K562 (cell line): ENCODE data around the gene MUC5AC. TPM values are rescaled to one million over a fixed set of nuclear protein-coding genes. Genes with fewer than 3 reads are reported as not detected.

Experiments used
- ATAC-seq: fragments of 200-7000 bp; cut with Tn5 transposase; 3 replicates; pipeline ENCODE4 v1.9.1; 2020; ENCODE audit warnings: moderate library complexity
- BruUV-seq: library from RNA; stranded (reverse); fragments of 400-500 nt; replicated peaks from 2 replicates; lab custom pipeline; 2021; lab: Mats Ljungman, UMichigan
- CTCF ChIA-PET: fragments of 300-600 bp; formaldehyde crosslinking; extraction: SDS; loops from one replicate; lab custom pipeline; 2021; ENCODE audit warnings: low intra/inter-chr PET ratio; lab: Yijun Ruan, JAX
- POLR2A ChIA-PET: fragments of 300-600, 350-650 bp; sonication (Branson Sonifier 250); formaldehyde crosslinking; extraction: SDS; loops from one replicate; lab custom pipeline; 2021; ENCODE audit warnings: antibody characterized with exemption, inconsistent platforms; lab: Yijun Ruan, JAX
- DNase-seq, 4 experiments: peaks; one replicate each; pipeline versions ENCODE4 v3.0.0 to v3.0.0-alpha.2; 2011 to 2018; ENCODE audit warnings: low spot score in 3 of 4, mixed read lengths in 3 of 4; ENCODE audit errors: extremely low read depth in 1 of 4
- FAIRE-seq: peaks from 2 replicates; lab custom pipeline; 2011; peaks lifted over from hg19 to GRCh38; lab: Jason Lieb, UNC
- H2AFZ ChIP-seq: 2 replicates; pipeline ENCODE4 v1.6.0; 2011; ENCODE audit warnings: low read depth, low read length, control low read depth, inconsistent platforms
- H3K27ac ChIP-seq: fragments of 200-600 bp; 3 replicates; pipeline ENCODE4 v1.8.0; 2011; ENCODE audit warnings: low read depth, mild to moderate bottlenecking, control low read depth, inconsistent platforms, low read length, moderate library complexity, mixed read lengths; ENCODE audit errors: extremely low read depth
- H3K27me3 ChIP-seq, 2 experiments: fragments of 300-600 bp in 1 of 2; 2 replicates in 1 of 2; 3 replicates in 1 of 2; pipeline versions ENCODE4 v1.6.0 to v1.8.0; 2011; ENCODE audit warnings: inconsistent platforms in 2 of 2, low read length in 2 of 2, mild to moderate bottlenecking in 1 of 2, mixed read lengths in 1 of 2, moderate library complexity in 1 of 2; ENCODE audit not compliant: control insufficient read depth in 2 of 2, insufficient read depth in 2 of 2
- H3K36me3 ChIP-seq: fragments of 300-600 bp; 3 replicates; pipeline ENCODE4 v1.8.0; 2011; ENCODE audit warnings: mild to moderate bottlenecking, low read length, inconsistent platforms; ENCODE audit not compliant: control insufficient read depth, insufficient read depth
- H3K4me1 ChIP-seq, 2 experiments: fragments of 200-600 bp in 1 of 2; replicated peaks in 1 of 2; 2 replicates in 1 of 2; 3 replicates in 1 of 2; pipeline versions ENCODE4 v1.5.1 to v1.8.0; 2011; ENCODE audit warnings: inconsistent platforms in 2 of 2, low read length in 2 of 2, mild to moderate bottlenecking in 1 of 2, mixed read lengths in 1 of 2, moderate library complexity in 1 of 2; ENCODE audit not compliant: control insufficient read depth in 2 of 2, insufficient read depth in 2 of 2
- H3K4me2 ChIP-seq: 2 replicates; pipeline ENCODE4 v1.6.1; 2011; ENCODE audit warnings: low read length, control low read depth, inconsistent platforms, mixed read lengths; ENCODE audit not compliant: insufficient read depth
- H3K4me3 ChIP-seq: fragments of 200-600 bp; sonication (generic), shearing (Covaris generic); 2 replicates; pipeline ENCODE4 v1.5.1; 2016; ENCODE audit warnings: control low read depth, inconsistent platforms
- H3K79me2 ChIP-seq: fragments of 200-600 bp; 3 replicates; pipeline ENCODE4 v1.8.0; 2011; ENCODE audit warnings: low read length, inconsistent platforms; ENCODE audit not compliant: control insufficient read depth, insufficient read depth
- H3K9ac ChIP-seq, 2 experiments: 2 replicates each; pipeline versions ENCODE4 v1.6.0 to v1.6.1; 2011; ENCODE audit warnings: low read depth in 2 of 2, low read length in 2 of 2, control low read depth in 1 of 2, inconsistent platforms in 1 of 2, mild to moderate bottlenecking in 1 of 2, mixed read lengths in 1 of 2; ENCODE audit not compliant: insufficient read depth in 1 of 2
- H3K9me1 ChIP-seq: one replicate; pipeline ENCODE4 v1.6.0; 2011; ENCODE audit warnings: inconsistent platforms, mild to moderate bottlenecking, low read length, moderate library complexity; ENCODE audit not compliant: control insufficient read depth, insufficient read depth
- H3K9me3 ChIP-seq: replicated peaks from 2 replicates; pipeline ENCODE4 v1.5.1; 2011; ENCODE audit warnings: low read depth, low read length, inconsistent platforms; ENCODE audit not compliant: control insufficient read depth, insufficient read depth
- H4K20me1 ChIP-seq: replicated peaks from 2 replicates; pipeline ENCODE4 v1.6.1; 2011; ENCODE audit warnings: low read length, inconsistent platforms, mixed read lengths; ENCODE audit not compliant: control insufficient read depth, insufficient read depth
- NFE2 ChIP-seq: IDR thresholded peaks from 2 replicates; pipeline ENCODE4 v1.6.1; 2014; ENCODE audit warnings: antibody characterized with exemption, low read depth
- ZNF408 ChIP-seq: fragments of 250-450 bp; sonication (Bioruptor Pico); IDR thresholded peaks from 2 replicates; pipeline ENCODE4 v1.4.0; 2020; ENCODE audit warnings: low read depth, mild to moderate bottlenecking, moderate library complexity
- WGBS: fragments of 100-300 bp; shearing (Covaris generic); methylation state at CpG from one replicate; pipeline ENCODE4 v1.1.6; 2016; ENCODE audit warnings: low coverage, mixed read lengths; ENCODE audit not compliant: insufficient coverage; ENCODE audit errors: missing lambda C conversion rate; 5-methylcytosine and 5-hydroxymethylcytosine counted together
- in situ Hi-C: fragments of 300-500 bp; cut with MboI; formaldehyde crosslinking; loops from 4 replicates; pipeline ENCODE4 v1.15.0; 2018; ENCODE audit warnings: inconsistent platforms, mixed read lengths
- intact Hi-C: fragments of 100-400 bp; cut with micrococcal nuclease; formaldehyde crosslinking; loops from 2 replicates; pipeline ENCODE4 v1.14.2; 2022
- polyA plus RNA-seq, 8 experiments: library from polyadenylated mRNA; depleted of rRNA in 4 of 8; stranded (reverse) in 5 of 8; unstranded in 3 of 8; fragments of >200 nt; fragmentation: Nextera tagmentation in 2 of 8; fragmentation: Illumina TruSeq in 1 of 8; extraction: Ambion mirVana in 2 of 8; extraction: Trizol in 1 of 8; gene quantifications; 2 replicates each; pipeline versions ENCODE4 v1.2.1 to v1.2.3, GENCODE V29; 2011 to 2014; ENCODE audit warnings: inconsistent platforms in 1 of 8, missing spikeins in 1 of 8
- total RNA-seq, 7 experiments: library from RNA; depleted of rRNA in 6 of 7; stranded (reverse); fragments of >200 nt in 6 of 7; fragmentation: Illumina TruSeq in 2 of 7; extraction: Trizol in 2 of 7; gene quantifications; 2 replicates each; pipeline versions ENCODE4 v1.2.1 to v1.2.3, GENCODE V29; 2011 to 2021; ENCODE audit warnings: low replicate concordance in 1 of 7

Gene MUC5AC
- total and polyA plus RNA-seq, 9 of the 15 experiments (the other 6 are each of a cell fraction or from before 2014, with no cell fraction given): not detected

GRCh38 chr11:1224491-1225385, 67.0 kb downstream of the MUC5AC start:
- FAIRE-seq (no peak), DNase-seq (peak in 1 of 4 experiments; percentile 36), ATAC-seq (no peak)
- H3K4me2 ChIP-seq: no peak overlapping the region
- 0 out of 2 replicates have a peak, but pooled peaks cover 3% of the 10 kb centered on the region for H4K20me1 ChIP-seq
- H3K9me1 ChIP-seq: no peaks in the 10 kb centered on the region
- 18% methylated on average over 20 of the region's 27 CpGs for WGBS
- peaks cover 0 to 60% of the 10 kb centered on the region in 2 experiments; a peak in 3 of 5 replicates for H3K27me3 ChIP-seq
- H3K9ac ChIP-seq: no peak overlapping the region
- no peak overlapping the region for H3K27ac ChIP-seq
- ChIA-PET CTCF (no interaction called here), POLR2A (interaction anchor here (0.6 kb wide), 1 partner anchor 28 kb away, joined by 4 read pairs; no protein-coding TSS in a partner anchor)
- H3K36me3 ChIP-seq: no peaks in the 10 kb centered on the region
- no TSS peak for BruUV-seq
- H3K4me3 ChIP-seq: no peak overlapping the region
- H3K9me3 ChIP-seq: no peaks in the 10 kb centered on the region
- in situ Hi-C loops (no loop called here), intact Hi-C loops (no loop called here)
- H3K79me2 ChIP-seq: no peaks in the 10 kb centered on the region
- TF ChIP-seq ZNF408 (CRISPR knock-in tag): no peak
- 0 out of 2 replicates have a peak, but pooled peaks have one; percentile 13 for TF ChIP-seq NFE2
- H3K4me1 ChIP-seq: peaks cover 0 to 77% of the 10 kb centered on the region in 2 experiments; a peak in 2 of 5 replicates
- no peak overlapping the region for H2AFZ ChIP-seq
